ENCODE measurements around the gene RPS5.
"Not testable (repeated sequence)": the region's sequence is repeated elsewhere in the genome, so short reads cannot be mapped to it uniquely, and the experiment has no call there.

RPS5 gene

DNA sequence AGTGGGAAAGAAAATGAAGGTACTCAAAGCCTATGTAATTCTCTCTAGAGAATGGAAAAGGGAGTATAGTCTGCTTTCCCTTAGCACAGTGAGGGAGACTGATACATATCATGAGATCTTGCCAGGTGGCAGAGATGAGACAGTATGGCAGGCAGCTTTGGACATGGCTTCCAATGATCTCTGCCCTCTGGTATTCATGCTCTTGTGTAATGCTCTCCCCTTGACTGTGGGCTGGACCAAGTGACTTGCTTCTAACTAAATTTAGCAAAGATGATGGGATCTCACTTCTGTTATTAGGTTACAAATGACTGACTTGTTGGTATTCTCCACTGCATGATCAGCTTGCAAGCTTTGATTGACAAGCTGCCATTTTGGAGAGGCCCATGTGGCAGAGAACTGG lies 42.7 kb downstream of the RPS5 start:
- Mint-ChIP-seq H3K4me3 (no peak overlapping the region), H3K36me3 (peaks cover 58 to 75% of the 10 kb centered on the region in 2 donors), H3K9me3 (peaks cover 25 to 32% of the 10 kb centered on the region in 2 donors), H3K27ac (no peak overlapping the region), H3K4me1 (no peaks in the 10 kb centered on the region), H3K27me3 (no peaks in the 10 kb centered on the region)
- DNase-seq (no peak), ATAC-seq (replicated peaks) (peak in 1 of 2 donors; percentile 27)

DNA sequence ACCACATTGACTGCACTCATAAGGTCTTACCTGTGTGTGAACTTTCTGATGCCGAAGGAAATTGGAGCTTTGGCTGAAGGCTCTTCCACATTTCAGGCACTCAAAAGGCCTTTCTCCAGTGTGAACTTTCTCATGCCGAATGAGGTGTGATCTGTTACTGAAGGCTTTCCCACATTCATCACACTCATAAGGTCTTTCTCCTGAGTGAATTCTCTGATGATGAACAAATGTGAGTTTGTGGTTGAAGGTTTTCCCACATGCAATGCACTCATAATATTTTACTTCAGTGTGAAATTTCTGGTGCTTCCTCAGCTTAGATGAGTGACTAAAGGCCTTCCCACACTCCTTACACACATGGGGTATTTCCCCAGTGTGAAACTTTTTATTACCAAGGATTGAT lies 47.1 kb downstream of the RPS5 start:
- Mint-ChIP-seq H3K4me3 (no peak overlapping the region), H3K4me1 (peaks cover 13 to 20% of the 10 kb centered on the region in 2 donors), H3K36me3 (peaks cover 82 to 95% of the 10 kb centered on the region in 2 donors), H3K27me3 (no peaks in the 10 kb centered on the region), H3K27ac (peak overlapping the region; percentile 25), H3K9me3 (peaks cover 32 to 37% of the 10 kb centered on the region in 2 donors)
- DNase-seq, result no peak
- ATAC-seq (replicated peaks), result no peak

DNA sequence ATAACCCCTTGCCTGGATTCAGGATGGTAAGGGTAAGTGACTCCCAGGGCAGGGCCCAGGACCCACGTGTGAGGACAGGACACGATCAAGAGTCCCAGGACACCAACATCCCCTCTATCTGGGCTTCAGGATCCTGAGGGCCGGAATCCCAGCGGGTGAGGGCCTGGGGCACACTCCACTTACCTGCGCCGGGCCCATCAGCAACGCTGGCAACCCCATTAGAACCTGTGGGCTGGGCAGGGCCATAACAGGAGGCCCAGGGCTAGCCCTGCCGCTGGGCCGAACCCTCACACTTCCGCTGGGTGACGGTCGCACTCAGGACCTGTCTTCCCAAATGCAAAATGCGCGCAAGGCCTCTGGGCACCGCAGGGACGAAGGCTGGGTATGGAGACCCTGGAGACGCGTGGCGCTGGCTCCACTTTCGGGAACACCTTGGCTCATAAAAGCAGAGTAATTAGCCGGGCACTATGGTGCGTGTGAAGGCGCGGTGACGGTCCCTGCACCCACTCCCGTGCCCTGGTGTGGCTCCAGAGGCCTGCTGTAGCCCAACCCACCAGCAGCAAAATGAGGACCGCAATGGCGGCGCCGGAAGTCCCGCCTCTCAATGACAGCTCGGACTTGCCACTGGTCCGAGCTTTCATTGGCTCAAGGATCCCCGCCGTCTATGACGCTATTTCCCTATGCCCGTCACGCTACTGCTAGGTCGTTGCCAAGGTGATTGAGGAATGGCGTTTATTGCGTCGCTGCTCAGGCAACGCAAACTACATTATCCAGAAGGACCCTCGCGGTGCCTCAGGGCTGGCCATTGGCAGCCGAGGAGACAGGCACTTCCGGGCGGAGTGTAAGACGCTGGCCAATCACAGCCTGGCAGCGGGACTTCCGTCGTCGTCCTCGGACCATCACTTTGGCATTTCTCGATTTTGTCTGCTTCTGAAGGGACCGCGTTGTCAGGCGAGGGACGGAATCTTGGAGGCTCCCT lies 52.8 kb downstream of the RPS5 start, which contains the start of gene ZNF132:
ZNF132 (minus strand) TSS at position 578 of the 979 bp plus-strand sequence; CDS start at position 246, 332 bp downstream.
- H3K9me3 Mint-ChIP-seq, result peaks cover 36 to 38% of the 10 kb centered on the region in 2 donors
- DNase-seq (peak; percentile 97), ATAC-seq (replicated peaks) (peak; percentile 98 to 99)
- H3K27me3 Mint-ChIP-seq, result peaks cover 0 to 10% of the 10 kb centered on the region in 2 donors
- peaks cover 54 to 63% of the 10 kb centered on the region in 2 donors for H3K36me3 Mint-ChIP-seq
- peak within 1 kb of the TSS; percentile 93 to 99 for H3K4me3 Mint-ChIP-seq
- H3K27ac Mint-ChIP-seq, result peak within 1 kb of the TSS; percentile 99
- H3K4me1 Mint-ChIP-seq, result peaks cover 32 to 44% of the 10 kb centered on the region in 2 donors

DNA sequence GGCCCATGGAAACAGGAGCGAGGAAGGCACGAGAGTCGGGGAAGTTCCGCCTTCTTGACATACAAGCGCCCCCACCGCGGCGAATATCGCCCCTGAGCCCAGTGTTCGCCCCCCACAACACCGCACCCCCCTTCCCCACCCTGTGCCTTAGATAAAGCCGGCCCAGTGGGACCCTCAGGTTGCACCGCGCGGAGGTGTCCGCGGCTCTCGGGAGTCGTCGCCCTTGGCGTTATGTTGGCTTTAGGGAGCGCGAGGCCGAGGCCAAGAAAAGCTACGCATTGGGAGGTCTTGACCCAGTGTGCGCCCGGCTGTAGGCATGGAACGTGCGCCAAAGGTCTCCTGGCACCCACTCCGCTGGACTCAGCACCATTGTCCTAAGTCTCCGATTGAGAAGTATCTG lies 53.5 kb downstream of the RPS5 start:
- Mint-ChIP-seq H3K27ac (peak overlapping the region; percentile 99), H3K4me3 (peak overlapping the region; percentile 93 to 99), H3K36me3 (peaks cover 47 to 56% of the 10 kb centered on the region in 2 donors), H3K9me3 (peaks cover 35 to 38% of the 10 kb centered on the region in 2 donors), H3K4me1 (peaks cover 32 to 44% of the 10 kb centered on the region in 2 donors), H3K27me3 (peaks cover 0 to 10% of the 10 kb centered on the region in 2 donors)
- DNase-seq (no peak), ATAC-seq (replicated peaks) (no peak)

DNA sequence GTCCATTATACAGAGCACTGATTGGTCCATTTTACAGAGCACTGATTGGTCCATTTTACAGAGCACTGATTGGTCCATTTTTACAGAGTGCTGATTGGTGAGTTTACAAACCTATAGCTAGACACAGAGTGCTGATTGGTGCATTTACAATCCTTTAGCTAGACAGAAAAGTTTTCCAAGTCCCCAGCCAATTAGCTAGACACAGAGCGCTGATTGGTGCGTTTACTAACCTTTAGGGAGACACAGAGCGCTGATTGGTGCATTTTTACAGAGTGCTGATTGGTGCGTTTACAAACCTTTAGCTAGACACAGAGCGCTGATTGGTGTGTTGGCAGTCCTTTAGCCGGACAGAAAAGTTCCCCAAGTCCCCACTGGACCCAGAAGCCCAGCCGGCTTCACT lies 55.9 kb downstream of the RPS5 start:
- Mint-ChIP-seq H3K27me3 (peaks cover 8 to 21% of the 10 kb centered on the region in 2 donors), H3K36me3 (peaks cover 25 to 35% of the 10 kb centered on the region in 2 donors), H3K4me1 (peaks cover 25 to 36% of the 10 kb centered on the region in 2 donors), H3K9me3 (peaks cover 26 to 27% of the 10 kb centered on the region in 2 donors)
- not testable (repeated sequence) for H3K4me3 Mint-ChIP-seq; H3K27ac Mint-ChIP-seq; ATAC-seq (replicated peaks); DNase-seq

Measured in stimulated activated naive B cell treated with anti-CD40 and anti-IgM and Interleukin-4, amounts not matched to agents 10 μg/mL and 1 μg/mL and 100 μg/mL, for 72 hours (primary cell).